Forelimb muscle (tissue), 1 donor: ENCODE results near the gene CLTB. TPM values are rescaled to one million over a fixed set of nuclear protein-coding genes. Genes with fewer than 3 reads are reported as not detected.
"Not testable (repeated sequence)": the region's sequence is repeated elsewhere in the genome, so short reads cannot be mapped to it uniquely, and the experiment has no call there.

Experiments
- DNase-seq: peaks from one replicate; pipeline ENCODE4 v3.0.0-alpha.2; 2013; ENCODE audit warnings: low read depth
- polyA plus RNA-seq: library from polyadenylated mRNA; unstranded; fragments of 120-200 nt; gene quantifications from one replicate; pipeline ENCODE4 v1.2.1, GENCODE V29; 2013; ENCODE audit not compliant: insufficient read length

CLTB gene
- polyA plus RNA-seq, 1 donor: 56.3 TPM

DNA sequence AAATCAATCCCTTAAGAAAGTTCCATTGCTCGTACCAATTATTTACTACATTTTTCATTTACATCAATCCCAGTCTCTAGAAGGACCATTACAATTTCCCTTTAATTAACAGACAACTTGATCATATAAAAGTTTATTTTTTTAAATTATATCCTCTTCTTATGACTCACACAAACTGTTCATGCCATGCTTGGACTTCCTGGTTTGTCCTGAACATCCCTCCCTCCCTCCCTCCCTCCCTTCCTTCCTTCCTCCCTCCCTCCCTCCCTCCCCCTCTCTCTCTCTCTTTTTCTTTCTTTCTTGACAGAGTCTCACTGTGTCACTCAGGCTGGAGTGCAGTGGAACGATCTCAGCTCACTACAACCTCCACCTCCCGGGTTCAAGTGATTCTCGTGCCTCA lies 11.6 kb upstream of the CLTB start:
- no peak for DNase-seq

DNA sequence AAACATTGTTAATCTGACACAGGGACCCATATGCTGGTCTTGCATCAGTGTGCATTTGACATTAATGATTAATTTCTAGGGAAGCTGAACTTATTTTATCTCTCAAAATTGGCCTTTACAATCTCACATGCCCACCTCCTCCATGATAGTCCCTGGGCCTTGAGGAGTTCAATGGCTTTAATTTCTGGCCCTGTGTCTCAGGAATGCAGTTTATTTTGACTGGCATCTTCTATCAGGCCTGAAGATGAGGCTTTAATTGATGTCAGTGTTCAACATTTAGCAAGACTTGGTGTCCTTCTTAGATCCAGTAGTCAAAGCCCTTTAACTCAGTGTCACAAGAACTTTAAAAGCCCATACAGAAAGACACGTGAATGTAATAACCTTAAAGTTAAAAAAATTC lies 10.5 kb upstream of the CLTB start:
- no peak for DNase-seq

DNA sequence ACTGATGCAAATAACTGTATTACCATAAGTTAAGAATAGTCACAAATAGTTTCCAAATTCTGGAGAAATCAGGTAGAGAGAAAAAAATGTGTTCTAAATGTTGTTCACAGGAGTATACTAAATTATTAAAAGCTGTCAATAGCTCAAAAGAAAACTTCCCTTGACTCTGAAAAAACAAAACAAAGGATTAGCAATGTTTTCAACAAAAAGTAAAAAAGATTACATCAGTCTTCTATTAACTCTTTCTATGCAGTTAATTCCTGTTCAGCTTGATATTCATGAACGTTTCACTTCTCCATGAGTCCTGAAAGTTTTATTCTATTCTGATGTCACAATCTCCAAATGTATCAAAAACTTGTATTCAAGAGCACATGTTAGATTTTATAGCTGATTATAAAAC lies 9.5 kb upstream of the CLTB start:
- DNase-seq: no peak

DNA sequence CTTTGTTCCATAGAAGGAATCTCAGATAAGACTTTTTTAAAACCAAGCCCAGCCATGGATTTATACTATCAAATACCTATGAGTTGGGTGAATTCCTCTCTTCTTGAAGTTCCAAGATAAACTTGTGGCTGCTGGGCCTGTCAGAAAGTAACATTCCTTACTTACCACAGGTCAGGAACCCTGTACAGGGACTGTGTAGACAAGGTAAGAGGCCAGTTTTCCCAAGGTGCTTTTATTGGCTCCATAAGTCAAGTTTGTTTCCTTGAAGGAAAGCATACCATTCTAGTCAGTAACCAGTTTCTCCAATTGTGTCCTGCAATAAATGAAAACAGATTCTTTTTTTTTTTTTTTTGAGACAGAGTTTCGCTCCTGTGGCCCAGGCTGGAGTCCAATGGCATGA lies 8.8 kb upstream of the CLTB start:
- no peak for DNase-seq

DNA sequence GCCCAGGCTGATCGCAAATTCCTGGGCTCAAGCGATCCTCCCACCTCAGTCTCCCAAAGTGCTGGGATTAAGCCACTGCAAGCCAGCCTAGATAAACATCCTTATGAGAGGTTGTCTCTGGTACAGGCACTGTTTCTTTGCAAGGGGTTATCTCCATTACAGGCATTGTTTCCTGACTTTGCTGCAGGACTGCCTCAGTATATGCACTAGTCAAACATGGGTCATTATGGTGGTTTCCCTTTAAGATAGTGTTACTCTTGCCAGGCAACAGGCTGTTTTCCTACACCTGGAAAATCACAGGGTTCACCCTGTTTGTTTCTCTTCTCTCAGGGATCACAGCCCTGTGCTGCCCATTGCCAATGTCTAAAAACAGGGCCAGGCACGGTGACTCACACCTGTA lies 7.8 kb upstream of the CLTB start:
- no peak for DNase-seq

DNA sequence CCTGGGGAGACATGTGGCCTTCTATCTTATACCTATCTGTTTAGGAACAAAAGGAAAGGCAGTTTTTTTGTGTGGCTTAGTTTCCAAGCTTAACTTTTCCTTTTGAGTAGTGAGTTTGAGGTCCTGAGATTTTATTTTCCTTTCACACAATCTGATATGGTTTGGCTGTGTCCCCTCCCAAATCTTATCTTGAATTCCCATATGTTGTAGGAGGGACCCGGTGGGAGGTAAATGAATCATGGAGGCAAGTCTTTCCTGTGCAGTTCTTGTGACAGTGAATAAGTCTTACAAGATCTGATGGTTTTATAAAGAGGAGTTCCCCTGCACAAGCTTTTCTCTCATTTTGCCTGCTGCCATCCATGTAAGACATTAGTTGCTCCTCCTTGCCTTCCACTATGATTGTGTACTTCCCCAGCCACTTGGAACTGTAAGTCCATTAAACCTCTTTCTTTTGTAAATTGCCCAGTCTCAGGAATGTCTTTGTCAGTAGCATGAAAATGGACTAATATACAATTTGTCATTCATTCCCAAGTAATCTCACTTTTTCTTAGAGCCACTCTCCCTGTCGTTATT lies 4.7 kb upstream of the CLTB start:
- no peak for DNase-seq

DNA sequence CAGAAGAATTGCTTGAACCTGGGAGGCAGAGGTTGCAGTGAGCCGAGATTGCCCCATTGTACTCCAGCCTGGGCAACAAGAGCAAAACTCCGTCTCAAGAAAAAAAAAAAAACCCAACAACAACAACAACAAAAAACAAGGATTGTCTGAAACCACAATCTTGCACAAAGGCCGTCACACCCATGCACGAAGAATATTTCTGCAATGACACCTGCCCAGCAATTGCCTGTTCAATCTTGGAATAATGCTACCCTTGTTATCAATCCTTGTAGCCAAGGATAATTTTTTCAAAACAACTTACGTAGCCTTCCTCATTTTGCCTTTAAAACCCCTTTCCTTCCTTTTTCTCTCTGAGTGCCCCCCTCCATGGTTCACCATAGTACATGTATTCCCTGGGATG lies 3.7 kb upstream of the CLTB start:
- DNase-seq: no peak

DNA sequence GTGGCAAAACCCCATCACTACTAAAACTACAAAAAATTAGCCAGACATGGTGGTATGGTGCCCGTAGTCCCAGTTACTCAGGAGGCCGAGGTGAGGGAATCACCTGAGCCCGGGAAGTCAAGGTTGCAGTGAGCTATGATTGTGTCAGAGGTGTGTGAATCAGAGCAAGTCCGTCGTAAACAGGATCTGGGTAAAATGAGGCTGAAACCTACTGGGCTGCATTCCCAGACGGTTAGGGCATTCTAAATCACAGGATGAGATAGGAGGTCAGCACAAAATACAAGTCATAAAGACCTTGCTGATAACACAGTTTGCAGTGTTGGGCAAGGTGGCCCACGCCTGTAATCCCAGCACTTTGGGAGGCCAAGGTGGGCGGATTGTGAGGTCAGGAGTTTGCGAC lies 1.9 kb upstream of the CLTB start:
- no peak for DNase-seq

DNA sequence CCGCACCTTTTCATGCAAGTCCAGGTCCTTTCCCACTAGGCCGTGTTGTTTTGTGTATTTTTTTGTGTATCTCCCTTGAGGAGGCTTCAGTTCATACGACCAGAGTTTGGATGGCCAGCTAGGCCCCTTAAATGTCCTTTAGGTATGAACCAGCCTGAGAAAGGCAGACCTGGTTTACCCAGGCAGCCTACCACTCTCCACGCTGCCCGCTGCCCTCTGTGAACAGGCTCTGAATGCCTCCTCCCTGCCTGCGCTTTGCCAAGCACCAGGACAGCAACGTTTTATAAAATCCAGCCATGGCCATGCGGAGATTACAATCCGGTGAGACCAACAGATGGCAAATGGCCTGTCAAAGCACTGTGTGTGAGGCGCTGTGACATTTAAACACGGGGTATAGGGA lies 626 bp upstream of the CLTB start:
- DNase-seq: no peak

DNA sequence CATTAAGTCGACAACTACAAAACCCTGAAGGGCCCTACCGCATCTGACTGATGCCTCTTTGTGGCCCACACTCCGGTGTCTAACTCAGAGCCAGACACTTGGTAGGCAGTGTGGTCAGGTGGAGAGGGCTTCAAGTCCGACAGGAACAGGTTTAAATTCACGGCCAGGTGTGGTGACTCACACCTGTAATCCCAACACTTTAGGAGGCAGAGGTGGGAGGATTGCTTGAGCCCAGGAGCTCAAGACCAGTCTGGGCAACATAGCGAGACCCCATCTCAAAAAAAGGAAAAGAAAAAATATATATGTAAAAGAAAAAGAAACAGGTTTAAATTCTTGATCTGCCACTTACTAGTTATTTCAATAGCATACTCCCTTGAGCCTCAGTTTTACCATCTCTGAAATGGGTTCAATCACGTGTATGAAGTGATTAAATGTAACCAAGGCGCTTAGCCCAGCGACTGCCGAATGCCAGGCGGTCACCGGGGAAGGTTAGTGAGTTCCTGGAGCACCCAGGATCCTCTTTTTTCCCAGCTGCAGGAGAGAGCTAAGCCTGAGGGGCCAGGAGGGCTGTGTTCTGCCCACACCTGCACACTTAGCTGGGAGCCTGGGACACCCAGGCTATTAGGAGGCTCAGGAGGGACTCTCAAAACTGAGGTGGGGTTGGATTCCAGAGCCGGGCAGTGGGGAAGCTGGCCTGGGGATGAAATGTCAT lies 943 bp downstream of the CLTB start:
- DNase-seq: no peak

DNA sequence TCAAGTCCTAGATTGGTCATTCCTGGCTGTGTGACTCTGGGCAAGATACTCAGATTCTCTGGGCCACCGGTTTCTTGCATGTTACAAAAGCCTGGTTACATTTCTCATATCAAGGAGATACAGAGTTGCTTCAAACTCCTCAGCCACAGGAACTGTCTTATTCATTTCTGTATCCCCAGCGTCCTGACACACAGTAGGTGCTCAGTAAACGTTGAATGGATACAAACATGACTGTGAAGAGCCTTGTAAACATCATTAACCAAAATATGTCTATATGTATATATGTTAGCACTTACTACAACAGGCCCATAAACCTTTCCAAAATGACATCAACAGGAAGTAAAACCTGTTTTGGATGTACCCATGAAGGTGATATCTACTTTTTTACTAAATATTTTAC lies 1.6 kb downstream of the CLTB start:
- no peak for DNase-seq

DNA sequence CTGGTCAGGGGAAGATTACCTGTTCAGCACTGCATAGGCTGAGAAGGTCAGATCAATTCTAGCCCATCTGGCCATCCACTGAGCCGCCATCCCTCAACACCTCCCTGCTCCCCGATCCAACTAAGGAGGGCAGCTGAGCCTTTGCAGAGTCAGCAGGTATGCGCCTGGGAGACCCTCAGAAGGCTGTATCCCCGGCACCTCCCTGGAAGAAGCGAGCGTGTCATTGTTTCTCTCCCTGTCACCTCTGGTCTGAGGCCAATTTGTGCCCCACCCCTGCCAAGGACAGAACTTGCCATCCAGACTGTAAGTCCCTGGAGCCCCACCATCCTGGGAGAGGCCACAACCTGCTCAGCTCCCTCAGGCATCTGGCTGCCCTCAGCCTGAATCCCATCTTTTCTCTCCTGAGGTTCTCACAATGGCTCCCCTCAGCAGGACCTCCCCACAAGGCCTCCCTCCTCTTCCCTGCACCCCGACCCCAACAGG lies 2.6 kb downstream of the CLTB start:
- DNase-seq: no peak

DNA sequence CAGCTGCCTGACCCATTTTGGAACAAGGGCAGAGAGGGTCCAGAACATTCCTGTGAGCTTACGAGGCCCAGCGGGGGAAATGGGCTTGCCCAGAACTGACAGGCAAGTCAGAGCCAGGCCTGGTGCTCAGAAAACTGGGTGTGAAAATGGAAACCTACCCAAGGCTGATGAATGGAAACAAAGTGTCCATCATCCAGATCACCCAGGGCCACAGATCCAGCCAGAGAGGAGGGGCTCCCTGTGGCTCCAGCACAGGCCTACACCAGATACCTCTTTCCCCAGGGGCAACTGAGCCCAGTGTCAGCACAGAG lies 3.1 kb downstream of the CLTB start:
- DNase-seq: no peak

DNA sequence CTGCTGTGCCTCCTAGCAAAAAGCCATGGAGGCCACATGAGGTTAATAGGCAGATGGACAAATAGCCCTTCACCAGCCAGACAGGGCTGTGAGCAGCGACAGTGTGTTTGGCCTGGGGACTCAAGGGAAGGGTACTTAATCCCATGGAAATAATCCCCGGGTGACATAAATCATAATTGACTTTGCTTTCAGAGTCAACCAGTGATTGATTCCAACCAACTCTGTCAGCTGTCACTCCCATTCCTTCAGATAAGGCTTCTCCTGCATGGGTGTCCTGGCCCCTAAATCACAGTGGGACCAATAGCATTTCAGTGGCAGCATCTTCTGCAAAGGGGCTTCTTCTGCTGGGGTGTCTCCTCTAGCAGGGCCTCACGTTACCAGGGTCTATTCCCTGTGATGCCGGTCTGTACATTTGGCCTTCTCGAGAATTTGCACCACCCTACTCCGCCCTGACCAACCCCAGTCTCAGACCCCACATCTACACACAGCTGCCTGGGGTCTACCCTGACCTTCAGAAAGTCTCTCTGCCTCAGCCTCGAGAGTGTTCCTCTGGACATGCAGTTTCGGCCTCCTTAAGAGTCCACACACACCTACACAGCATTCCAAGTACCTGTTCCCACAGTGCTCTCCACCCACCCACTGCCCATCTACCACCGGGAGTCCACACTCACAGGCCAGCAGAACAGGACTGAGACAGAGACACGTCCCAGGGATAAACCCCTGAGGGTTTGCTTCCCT lies 3.7 kb downstream of the CLTB start:
- no peak for DNase-seq

DNA sequence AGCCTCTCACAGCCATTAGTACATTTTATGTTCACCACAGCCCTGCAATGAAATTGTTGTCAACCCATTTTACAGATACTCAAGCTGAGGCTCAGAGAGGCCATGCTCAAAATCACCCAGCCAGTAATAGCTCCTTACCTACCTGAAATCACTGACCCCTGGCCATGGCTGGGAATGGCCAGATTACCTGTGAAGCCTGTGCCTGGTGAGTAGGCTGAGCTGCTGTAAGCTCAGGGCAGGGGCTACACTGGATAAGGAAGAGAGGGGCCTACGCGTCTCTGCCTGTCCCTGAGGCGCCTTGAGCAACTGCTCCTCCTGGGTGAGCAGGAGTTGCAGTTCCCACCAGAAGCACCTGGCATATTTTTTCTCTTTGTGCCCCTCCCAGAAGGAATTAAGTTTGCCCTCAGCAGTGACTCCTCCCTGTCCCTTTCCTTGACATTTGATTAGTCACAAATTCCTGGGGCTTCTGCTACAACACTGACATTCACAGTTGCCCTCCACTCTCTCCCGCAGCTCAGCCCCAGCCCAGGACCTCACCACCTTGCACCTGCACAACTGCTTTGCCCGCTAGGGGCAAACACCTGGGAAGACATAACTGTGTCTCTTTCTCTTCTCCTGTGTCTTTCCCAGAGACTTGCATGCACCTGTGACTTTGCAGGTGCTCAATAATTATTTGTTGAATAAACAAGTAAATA lies 5.7 kb downstream of the CLTB start:
- no peak for DNase-seq

DNA sequence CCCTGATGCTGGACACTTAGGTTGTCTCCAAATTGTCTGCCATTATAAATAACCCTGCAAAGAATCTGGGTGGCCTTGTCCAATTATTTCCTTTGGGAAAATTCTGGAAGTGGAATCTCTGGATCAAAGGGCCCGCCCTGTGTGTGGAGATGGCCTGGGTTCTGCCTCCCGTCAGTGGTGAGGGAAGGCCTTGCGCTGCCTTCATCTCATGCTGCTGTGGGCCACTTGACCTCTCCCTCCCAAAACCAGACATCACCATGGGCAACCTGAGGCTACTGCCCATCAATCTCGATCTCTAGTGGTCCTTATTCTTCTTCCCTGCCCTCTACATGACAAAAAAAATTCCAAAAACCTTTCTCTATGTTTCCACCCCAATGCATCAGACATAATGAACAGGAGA lies 6.6 kb downstream of the CLTB start:
- DNase-seq: no peak

DNA sequence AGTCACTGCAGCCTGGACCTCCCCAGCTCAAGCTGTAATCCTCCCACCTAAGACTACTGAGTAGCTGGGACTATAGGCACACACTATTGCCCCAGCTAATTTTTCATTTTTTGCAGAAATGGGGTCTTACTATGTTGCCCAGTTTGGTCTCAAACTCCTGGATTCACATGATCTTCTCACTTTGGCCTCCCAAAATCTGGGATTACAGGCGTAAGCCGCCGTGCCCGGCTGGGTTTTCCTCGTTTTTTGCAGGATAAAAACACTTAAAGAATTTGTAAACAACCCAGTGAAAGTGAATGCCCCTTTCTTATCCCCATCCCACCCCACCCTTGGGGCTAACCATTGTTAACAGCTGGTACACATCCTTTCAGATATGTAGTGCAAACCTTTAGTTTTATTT lies 7.7 kb downstream of the CLTB start:
- no peak for DNase-seq

DNA sequence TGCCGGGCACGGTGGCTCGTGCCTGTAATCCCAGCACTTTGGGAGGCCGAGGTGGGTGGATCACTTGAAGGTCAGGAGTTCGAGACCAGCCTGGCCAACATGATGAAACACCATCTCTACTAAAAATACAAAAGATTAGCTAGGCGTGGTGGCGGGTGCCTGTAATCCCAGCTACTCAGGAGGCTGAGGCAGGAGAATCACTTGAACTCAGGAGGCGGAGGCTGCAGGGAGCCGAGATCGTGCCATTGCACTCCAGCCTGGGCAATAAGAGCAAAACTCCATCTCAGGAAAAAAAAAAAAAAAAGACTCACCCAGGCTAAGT lies 8.1 kb downstream of the CLTB start:
- not testable (repeated sequence) for DNase-seq

DNA sequence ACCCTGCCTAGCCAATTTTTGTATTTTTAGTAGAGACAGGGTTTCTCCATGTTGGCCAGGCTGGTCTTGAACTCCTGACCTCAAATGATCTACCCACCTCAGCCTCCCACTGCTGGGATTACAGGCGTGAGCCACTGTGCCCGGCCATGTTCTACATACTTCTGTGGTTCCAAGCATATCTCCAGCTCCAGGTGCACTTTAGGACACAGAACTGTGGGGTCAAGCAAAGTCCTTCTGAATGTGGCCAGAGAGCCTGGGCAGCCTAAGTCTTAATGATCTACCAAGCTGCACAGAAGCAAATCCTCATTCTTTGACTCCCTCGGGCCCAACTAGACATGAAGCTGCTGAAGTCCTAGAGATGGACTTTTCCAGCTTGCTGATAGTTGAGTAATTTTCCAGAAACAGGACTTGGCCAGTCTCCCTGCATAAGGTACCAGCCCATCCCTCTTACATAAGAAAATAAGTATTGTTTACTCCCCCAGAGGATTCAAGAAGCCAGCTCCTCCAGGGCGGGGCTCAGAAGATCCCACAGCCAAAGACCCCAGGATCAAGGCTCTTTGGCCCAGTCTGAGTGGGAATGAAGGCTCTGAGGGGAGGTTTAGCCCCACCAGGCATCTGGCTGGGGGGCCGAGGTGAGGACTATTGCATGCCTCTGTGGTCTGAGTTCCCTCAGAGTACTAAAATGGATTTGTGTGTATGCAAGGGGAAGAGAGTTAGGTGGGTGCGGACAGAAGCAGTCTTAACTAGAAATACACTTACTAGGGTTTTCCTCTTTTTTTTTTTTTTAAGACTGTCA lies 8.7 kb downstream of the CLTB start:
- no peak for DNase-seq

DNA sequence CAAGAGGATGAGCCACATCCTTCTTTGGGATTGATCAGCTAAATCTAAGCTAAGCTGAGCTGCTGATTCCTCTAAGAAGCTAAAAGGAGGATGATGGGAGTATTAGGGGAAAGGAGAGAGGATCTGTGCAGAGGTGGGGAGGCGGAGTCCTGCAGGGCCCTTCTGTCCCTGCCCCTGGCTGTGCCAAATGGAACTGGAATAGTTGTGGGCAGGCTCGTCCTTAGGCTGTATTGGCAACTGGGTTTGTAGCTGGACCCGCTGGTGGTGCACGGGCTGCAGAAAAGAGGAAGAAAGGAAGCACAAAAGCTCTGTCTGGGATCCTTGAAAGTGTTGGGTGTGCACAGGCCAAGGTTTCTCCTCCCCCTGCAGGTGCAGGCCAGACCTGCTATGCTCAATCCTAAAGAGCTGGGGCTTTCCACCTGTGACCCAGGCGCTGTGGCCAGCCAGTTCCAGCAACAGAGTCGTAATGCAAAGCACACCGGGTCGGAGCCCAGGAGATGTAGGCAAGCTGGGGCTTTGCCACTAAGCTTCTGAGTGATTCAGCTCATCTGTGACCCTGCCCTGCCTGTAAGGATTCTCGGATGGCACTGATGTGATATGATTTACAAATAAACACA lies 9.8 kb downstream of the CLTB start:
- no peak for DNase-seq

DNA sequence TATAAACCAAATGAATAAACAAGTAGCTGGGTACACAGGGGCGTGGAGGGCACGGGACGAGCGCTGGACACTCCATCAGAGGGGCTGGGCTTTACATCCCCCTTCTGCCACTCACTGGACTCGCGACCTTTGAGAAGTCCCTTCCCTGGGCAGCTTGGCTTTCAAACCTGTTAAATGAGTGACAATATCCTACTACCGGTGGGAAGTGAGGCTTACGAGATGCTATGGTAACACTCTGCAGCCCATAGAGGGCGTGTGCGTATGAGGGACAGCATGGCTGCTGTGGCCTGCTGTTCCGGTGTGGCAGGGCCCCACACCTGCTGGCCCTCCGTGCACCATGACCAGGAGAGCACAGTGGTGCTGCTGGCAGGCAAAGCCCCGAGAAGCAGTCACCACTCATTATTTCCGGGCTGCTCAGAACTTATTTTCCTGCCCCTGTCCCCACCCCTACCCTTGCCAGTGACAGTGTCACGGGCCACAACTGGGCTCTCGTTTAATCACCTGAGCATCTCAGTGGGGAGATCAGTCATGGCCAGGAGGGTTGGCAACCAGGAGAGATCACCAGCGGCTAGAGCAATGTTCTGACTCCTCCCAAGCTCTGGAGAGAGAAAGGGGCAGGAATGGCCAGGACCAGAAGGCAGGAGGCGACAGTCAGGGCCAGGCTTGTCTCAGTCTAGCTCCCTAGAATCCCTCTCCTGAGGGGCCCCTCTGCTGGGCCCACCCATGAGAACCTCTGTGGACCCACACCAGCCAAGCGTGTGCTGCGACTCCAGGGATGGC lies 10.5 kb downstream of the CLTB start:
- DNase-seq: no peak
